GM12891 (cell line): ENCODE measurements around the gene ROBO4.

ENCODE experiments used
- DNase-seq: peaks from one replicate; pipeline ENCODE4 v3.0.0; 2011; ENCODE audit warnings: low spot score; ENCODE audit not compliant: insufficient read length
- FAIRE-seq: peaks from 2 replicates; lab custom pipeline; 2011; peaks lifted over from hg19 to GRCh38; lab: Jason Lieb, UNC
- PAX5 ChIP-seq: IDR thresholded peaks from 2 replicates; pipeline ENCODE4 v1.6.1; 2011; ENCODE audit warnings: low read length, moderate library complexity, mild to moderate bottlenecking; ENCODE audit not compliant: insufficient read depth, severe bottlenecking
- POLR2A ChIP-seq: IDR thresholded peaks from 2 replicates; pipeline ENCODE4 v1.6.1; 2011; ENCODE audit warnings: low read depth, low read length, control low read depth
- POLR2AphosphoS5 ChIP-seq: IDR thresholded peaks from 2 replicates; pipeline ENCODE4 v1.6.1; 2011; ENCODE audit warnings: low read depth, low read length, control low read depth
- POU2F2 ChIP-seq: IDR thresholded peaks from 2 replicates; pipeline ENCODE4 v1.6.1; 2011; ENCODE audit warnings: low read depth, mild to moderate bottlenecking, control low read depth, low read length, moderate library complexity
- SPI1 ChIP-seq: IDR thresholded peaks from 2 replicates; pipeline ENCODE4 v1.6.1; 2011; ENCODE audit warnings: low read depth, low read length, control low read depth
- TAF1 ChIP-seq: IDR thresholded peaks from 2 replicates; pipeline ENCODE4 v1.6.1; 2011; ENCODE audit warnings: low read depth, low read length, control low read depth

ROBO4 gene

GRCh38 chr11:124920870-124921609, 23.4 kb upstream of the ROBO4 start:
- DNase-seq, result no peak
- no peak for FAIRE-seq
- TF ChIP-seq POLR2AphosphoS5 (no peak), POU2F2 (no peak), TAF1 (no peak), SPI1 (no peak), POLR2A (no peak), PAX5 (no peak)

GRCh38 chr11:124920356-124920755, 22.7 kb upstream of the ROBO4 start:
- no peak for FAIRE-seq
- no peak for DNase-seq
- TF ChIP-seq TAF1, result no peak
- TF ChIP-seq POLR2A, result no peak

- FAIRE-seq (no peak), DNase-seq (no peak)
These were observed 22.2 kb upstream of the ROBO4 start for GRCh38 chr11:124919898-124920297.

GRCh38 chr11:124918950-124919349, 21.3 kb upstream of the ROBO4 start, which contains the start of gene HEPN1:
Gene HEPN1 (plus strand): TSS chr11:124919250.
- no peak for TF ChIP-seq SPI1
- DNase-seq (no peak), FAIRE-seq (no peak)

More at GRCh38 chr11:124919898-124920297, 22.2 kb upstream of the ROBO4 start:
- TF ChIP-seq POU2F2 (no peak), POLR2AphosphoS5 (no peak), POLR2A (no peak), SPI1 (no peak), PAX5 (no peak), TAF1 (no peak)

GRCh38 chr11:124917115-124917637, 19.5 kb upstream of the ROBO4 start:
- no peak for TF ChIP-seq POLR2A
- DNase-seq, result no peak
- no peak for FAIRE-seq

GRCh38 chr11:124916370-124916710, 18.7 kb upstream of the ROBO4 start:
- FAIRE-seq, result no peak

GRCh38 chr11:124915541-124916369, 18.1 kb upstream of the ROBO4 start:
- TF ChIP-seq PAX5 (no peak), POLR2AphosphoS5 (no peak)
- FAIRE-seq (no peak), DNase-seq (no peak)

More at GRCh38 chr11:124916370-124916710, 18.7 kb upstream of the ROBO4 start:
- TF ChIP-seq POU2F2, result no peak
- TF ChIP-seq SPI1, result no peak
- TF ChIP-seq PAX5, result no peak
- no peak for TF ChIP-seq POLR2A
- TF ChIP-seq POLR2AphosphoS5, result no peak
- TF ChIP-seq TAF1, result no peak
- DNase-seq, result no peak

- FAIRE-seq (no peak), DNase-seq (no peak)
- TF ChIP-seq POLR2A (no peak), SPI1 (no peak), POLR2AphosphoS5 (no peak), POU2F2 (no peak), TAF1 (no peak), PAX5 (no peak)
These were observed 5.0 kb upstream of the ROBO4 start for GRCh38 chr11:124902616-124903015.

- DNase-seq (no peak), FAIRE-seq (no peak)
These were observed 2.8 kb upstream of the ROBO4 start for GRCh38 chr11:124900464-124900863.

GRCh38 chr11:124899383-124900145, 1.9 kb upstream of the ROBO4 start:
- no peak for FAIRE-seq
- no peak for DNase-seq
- no peak for TF ChIP-seq POLR2A

More at GRCh38 chr11:124900464-124900863, 2.8 kb upstream of the ROBO4 start:
- TF ChIP-seq PAX5 (no peak), POLR2AphosphoS5 (no peak), SPI1 (no peak), POLR2A (no peak), TAF1 (no peak), POU2F2 (no peak)

GRCh38 chr11:124898711-124899110, 1.0 kb upstream of the ROBO4 start:
- no peak for DNase-seq
- TF ChIP-seq SPI1 (no peak), POLR2AphosphoS5 (no peak), POLR2A (no peak), TAF1 (no peak), POU2F2 (no peak)
- no peak for FAIRE-seq
